ENCODE measurements around the gene CYP2A13.
"Not testable (repeated sequence)": the region's sequence is repeated elsewhere in the genome, so short reads cannot be mapped to it uniquely, and the experiment has no call there.

Gene CYP2A13

GRCh38 chr19:41088151-41088550 is at the start of gene CYP2A13:
Gene CYP2A13, plus strand, starts transcription at chr19:41088451. Its CDS starts 21 bp downstream, at chr19:41088472.
- DNase-seq (ENCODE audit: low read depth): no peak

- DNase-seq (ENCODE audit: low read depth): no peak
These were observed 48.4 kb upstream of the CYP2A13 start for GRCh38 chr19:41039806-41040205.

GRCh38 chr19:41045095-41045494 is 43.2 kb upstream of the CYP2A13 start:
- not testable (repeated sequence) for DNase-seq (ENCODE audit: low read depth)

GRCh38 chr19:41050426-41050825 is 37.8 kb upstream of the CYP2A13 start:
- DNase-seq (ENCODE audit: low read depth): no peak

- DNase-seq (ENCODE audit: low read depth): not testable (repeated sequence)
These were observed 36.1 kb upstream of the CYP2A13 start for GRCh38 chr19:41052162-41052561.

- not testable (repeated sequence) for DNase-seq (ENCODE audit: low read depth)
These were observed 34.9 kb upstream of the CYP2A13 start for GRCh38 chr19:41053331-41053730.

- DNase-seq (ENCODE audit: low read depth): no peak
These were observed 23.2 kb upstream of the CYP2A13 start for GRCh38 chr19:41064974-41065569.

- no peak for DNase-seq (ENCODE audit: low read depth)
These were observed 12.0 kb upstream of the CYP2A13 start for GRCh38 chr19:41076286-41076685.

- DNase-seq (ENCODE audit: low read depth): no peak
These were observed 4.7 kb upstream of the CYP2A13 start for GRCh38 chr19:41083516-41083915.

- no peak for DNase-seq (ENCODE audit: low read depth)
These were observed 2.4 kb upstream of the CYP2A13 start for GRCh38 chr19:41085748-41086415.

- no peak for DNase-seq (ENCODE audit: low read depth)
These were observed 1.7 kb downstream of the CYP2A13 start for GRCh38 chr19:41089959-41090358.

- no peak for DNase-seq (ENCODE audit: low read depth)
These were observed 7.5 kb downstream of the CYP2A13 start for GRCh38 chr19:41095703-41096102.

GRCh38 chr19:41096353-41096752 is 8.1 kb downstream of the CYP2A13 start:
- no peak for DNase-seq (ENCODE audit: low read depth)

GRCh38 chr19:41097302-41097701 is 9.1 kb downstream of the CYP2A13 start:
- DNase-seq (ENCODE audit: low read depth): no peak

GRCh38 chr19:41098762-41099161 is 10.5 kb downstream of the CYP2A13 start:
- no peak for DNase-seq (ENCODE audit: low read depth)

GRCh38 chr19:41102210-41102609 is 14.0 kb downstream of the CYP2A13 start:
- not testable (repeated sequence) for DNase-seq (ENCODE audit: low read depth)

- DNase-seq (ENCODE audit: low read depth): no peak
These were observed 17.9 kb downstream of the CYP2A13 start for GRCh38 chr19:41106177-41106576.

GRCh38 chr19:41111296-41111695 is 23.0 kb downstream of the CYP2A13 start:
- no peak for DNase-seq (ENCODE audit: low read depth)

- no peak for DNase-seq (ENCODE audit: low read depth)
These were observed 23.6 kb downstream of the CYP2A13 start for GRCh38 chr19:41111750-41112295.

- DNase-seq (ENCODE audit: low read depth): no peak
These were observed 24.6 kb downstream of the CYP2A13 start for GRCh38 chr19:41112728-41113290.

- DNase-seq (ENCODE audit: low read depth): no peak
These were observed 25.9 kb downstream of the CYP2A13 start, which contains the start of gene CYP2F1 for GRCh38 chr19:41114132-41114531. Gene CYP2F1, plus strand, starts transcription at chr19:41114432. Its CDS starts 1,757 bp downstream, at chr19:41116189.

GRCh38 chr19:41116261-41116660 is 28.0 kb downstream of the CYP2A13 start:
- no peak for DNase-seq (ENCODE audit: low read depth)
